IMR-90 (cell line): ENCODE measurements around the gene HINT3. TPM values are rescaled to one million over a fixed set of nuclear protein-coding genes. Genes with fewer than 3 reads are reported as not detected.
A peak's percentile ranks its signal among the peaks of the same experiment; 100 is the strongest.

Experiments
- ATAC-seq: fragments of 200-7000 bp; cut with Tn5 transposase; 2 replicates; pipeline ENCODE4 v1.9.1; 2020; ENCODE audit warnings: low read depth, mild to moderate bottlenecking, moderate library complexity
- BruUV-seq: library from RNA; stranded (reverse); fragments of 400-500 nt; replicated peaks from 2 replicates; lab custom pipeline; 2021; lab: Mats Ljungman, UMichigan
- CTCF ChIA-PET: fragments of 300-600 bp; formaldehyde crosslinking; extraction: SDS; loops from one replicate; lab custom pipeline; 2021; ENCODE audit warnings: antibody characterized with exemption; lab: Yijun Ruan, JAX
- POLR2A ChIA-PET: fragments of 300-600 bp; sonication (Branson Sonifier 250); formaldehyde crosslinking; loops from one replicate; lab custom pipeline; 2022; ENCODE audit warnings: antibody characterized with exemption; ENCODE audit not compliant: unreplicated experiment; lab: Charles Lee
- DNase-seq: peaks from one replicate; pipeline ENCODE4 v3.0.0; 2013
- H2AFZ ChIP-seq: replicated peaks from 2 replicates; pipeline ENCODE3; 2013; ENCODE audit warnings: low read length, mild to moderate bottlenecking; ENCODE audit not compliant: poor library complexity
- H2AK5ac ChIP-seq: 2 replicates; pipeline ENCODE4 v1.6.1; 2013; ENCODE audit warnings: low read depth, low read length, inconsistent platforms
- H2AK9ac ChIP-seq: replicated peaks from 2 replicates; pipeline ENCODE3; 2013; ENCODE audit warnings: mild to moderate bottlenecking, low read depth, low read length, moderate library complexity; ENCODE audit not compliant: poor library complexity
- H2BK120ac ChIP-seq: 2 replicates; pipeline ENCODE4 v1.6.1; 2013; ENCODE audit warnings: low read depth, low read length, inconsistent platforms
- H2BK15ac ChIP-seq: 3 replicates; pipeline ENCODE4 v1.6.1; 2013; ENCODE audit warnings: low read depth, low read length, inconsistent platforms
- H2BK20ac ChIP-seq: 2 replicates; pipeline ENCODE4 v1.6.1; 2013; ENCODE audit warnings: low read depth, mild to moderate bottlenecking, inconsistent platforms, low read length, moderate library complexity
- H2BK5ac ChIP-seq: 2 replicates; pipeline ENCODE4 v1.6.1; 2013; ENCODE audit warnings: mild to moderate bottlenecking, low read depth, low read length, inconsistent platforms; ENCODE audit not compliant: poor library complexity, severe bottlenecking
- H3K14ac ChIP-seq: replicated peaks from 2 replicates; pipeline ENCODE4 v1.6.1; 2013; ENCODE audit warnings: low read depth, low read length, inconsistent platforms
- H3K18ac ChIP-seq: 2 replicates; pipeline ENCODE4 v1.6.1; 2013; ENCODE audit warnings: low read depth, low read length, control low read depth
- H3K23ac ChIP-seq: 2 replicates; pipeline ENCODE4 v1.6.1; 2013; ENCODE audit warnings: low read depth, low read length, inconsistent platforms
- H3K27ac ChIP-seq: 2 replicates; pipeline ENCODE4 v1.5.1; 2013; ENCODE audit warnings: mild to moderate bottlenecking, control low read depth, low read length; ENCODE audit not compliant: insufficient read depth
- H3K27me3 ChIP-seq: 2 replicates; pipeline ENCODE4 v1.6.1; 2013; ENCODE audit warnings: low read length; ENCODE audit not compliant: control insufficient read depth, insufficient read depth
- H3K36me3 ChIP-seq: 2 replicates; pipeline ENCODE4 v1.6.1; 2013; ENCODE audit warnings: low read length, mixed read lengths; ENCODE audit not compliant: control insufficient read depth, insufficient read depth
- H3K4ac ChIP-seq: 2 replicates; pipeline ENCODE4 v1.6.1; 2013; ENCODE audit warnings: low read depth, low read length, inconsistent platforms
- H3K4me1 ChIP-seq: 2 replicates; pipeline ENCODE4 v1.6.1; 2013; ENCODE audit warnings: low read length, mixed read lengths; ENCODE audit not compliant: control insufficient read depth, insufficient read depth
- H3K4me2 ChIP-seq: 2 replicates; pipeline ENCODE4 v1.6.1; 2013; ENCODE audit warnings: low read depth, mild to moderate bottlenecking, control low read depth, low read length, moderate library complexity
- H3K4me3 ChIP-seq: 2 replicates; pipeline ENCODE4 v1.5.1; 2013; ENCODE audit warnings: low read depth, mild to moderate bottlenecking, control low read depth, low read length, moderate library complexity; ENCODE audit not compliant: insufficient read depth
- H3K56ac ChIP-seq: 2 replicates; pipeline ENCODE4 v1.6.1; 2013; ENCODE audit warnings: low read length, inconsistent platforms; ENCODE audit not compliant: insufficient read depth; ENCODE audit errors: extremely low read depth
- H3K79me1 ChIP-seq, 2 experiments: 2 replicates each; pipeline ENCODE4 v1.6.1; 2013; ENCODE audit warnings: low read length in 2 of 2, inconsistent platforms in 1 of 2, low read depth in 1 of 2
- H3K9ac ChIP-seq: 2 replicates; pipeline ENCODE4 v1.6.1; 2013; ENCODE audit warnings: low read depth, low read length, control low read depth
- H3K9me1 ChIP-seq: 2 replicates; pipeline ENCODE4 v1.6.1; 2013; ENCODE audit warnings: low read length, inconsistent platforms; ENCODE audit not compliant: insufficient read depth
- H3K9me3 ChIP-seq: 2 replicates; pipeline ENCODE4 v1.6.1; 2013; ENCODE audit warnings: low read length; ENCODE audit not compliant: control insufficient read depth, insufficient read depth
- H4K20me1 ChIP-seq: 2 replicates; pipeline ENCODE4 v1.6.1; 2013; ENCODE audit warnings: low read length, inconsistent platforms; ENCODE audit not compliant: insufficient read depth
- H4K5ac ChIP-seq: 2 replicates; pipeline ENCODE4 v1.6.1; 2013; ENCODE audit warnings: mild to moderate bottlenecking, low read depth, low read length, control low read depth
- H4K8ac ChIP-seq, 2 experiments: 2 replicates each; pipeline ENCODE4 v1.6.1; 2013; ENCODE audit warnings: low read depth in 2 of 2, low read length in 2 of 2, control low read depth in 1 of 2, inconsistent platforms in 1 of 2
- H4K91ac ChIP-seq: 2 replicates; pipeline ENCODE4 v1.6.1; 2013; ENCODE audit warnings: low read depth, low read length, inconsistent platforms; ENCODE audit not compliant: insufficient read depth
- CEBPB ChIP-seq: IDR thresholded peaks from 2 replicates; pipeline ENCODE4 v1.6.1; 2012; ENCODE audit warnings: low read depth, low read length, improper control_type of control experiment
- CHD1 ChIP-seq: IDR thresholded peaks from 2 replicates; pipeline ENCODE4 v1.6.1; 2012; ENCODE audit warnings: low read depth, low read length, improper control_type of control experiment
- MAFK ChIP-seq: IDR thresholded peaks from 2 replicates; pipeline ENCODE4 v1.6.1; 2012; ENCODE audit warnings: low read depth, low read length, improper control_type of control experiment
- MXI1 ChIP-seq: IDR thresholded peaks from 2 replicates; pipeline ENCODE4 v1.6.1; 2012; ENCODE audit warnings: low read depth, mild to moderate bottlenecking, low read length, moderate library complexity, borderline replicate concordance
- NFE2L2 ChIP-seq: fragments of 150-350 bp; IDR thresholded peaks from 2 replicates; pipeline ENCODE4 v1.6.1; 2016; ENCODE audit warnings: low read depth, mild to moderate bottlenecking, low read length
- POLR2A ChIP-seq: IDR thresholded peaks from 2 replicates; pipeline ENCODE4 v1.6.1; 2012; ENCODE audit warnings: mild to moderate bottlenecking, low read depth, low read length
- RCOR1 ChIP-seq: IDR thresholded peaks from 2 replicates; pipeline ENCODE4 v1.6.1; 2012; ENCODE audit warnings: mild to moderate bottlenecking, low read length, improper control_type of control experiment; ENCODE audit not compliant: insufficient replicate concordance
- RFX5 ChIP-seq: IDR thresholded peaks from 2 replicates; pipeline ENCODE4 v1.8.0; 2012; ENCODE audit warnings: low read depth, mild to moderate bottlenecking, low read length, moderate library complexity
- SMC3 ChIP-seq: fragments of 150-350 bp; IDR thresholded peaks from 2 replicates; pipeline ENCODE4 v1.6.1; 2016; ENCODE audit warnings: low read depth, mild to moderate bottlenecking, antibody characterized with exemption, low read length, moderate library complexity
- WGBS, 2 experiments: methylation state at CpG; one replicate each; pipeline versions ENCODE4 v1.1.5 to v1.1.7; 2013; ENCODE audit warnings: missing lambda C conversion rate in 2 of 2; ENCODE audit not compliant: insufficient read length in 1 of 2; ENCODE audit errors: extremely low coverage in 2 of 2; 5-methylcytosine and 5-hydroxymethylcytosine counted together
- dilution Hi-C: fragments of 300-500 bp; cut with HindIII; formaldehyde crosslinking; loops from one replicate; pipeline ENCODE4 v1.14.3; 2018; ENCODE audit warnings: low sequenced_read_pairs; ENCODE audit not compliant: unreplicated experiment
- in situ Hi-C: fragments of 300-500 bp; cut with MboI; formaldehyde crosslinking; loops from 3 replicates; pipeline ENCODE4 v1.14.3; 2019; ENCODE audit warnings: low sequenced_read_pairs, inconsistent platforms, mixed read lengths
- intact Hi-C: fragments of 100-400 bp; cut with micrococcal nuclease; formaldehyde crosslinking; loops from 2 replicates; pipeline ENCODE4 v1.10.0; 2022
- polyA plus RNA-seq, 3 experiments: library from polyadenylated mRNA; depleted of rRNA; stranded (reverse); fragments of >200 nt; gene quantifications; 2 replicates each; pipeline ENCODE4 v1.2.3, GENCODE V29; 2012; ENCODE audit warnings: low replicate concordance in 1 of 3
- total RNA-seq: library from RNA; depleted of rRNA; stranded (reverse); fragments of >200 nt; gene quantifications from 2 replicates; pipeline ENCODE4 v1.2.3, GENCODE V29; 2012
- TF ChIP-seq, protein P1 (sequence below): fragments of 150-350 bp; IDR thresholded peaks from 2 replicates; pipeline ENCODE4 v1.6.1; 2017; ENCODE audit warnings: mild to moderate bottlenecking, antibody characterized with exemption, low read length, low read depth

Gene HINT3
- total and polyA plus RNA-seq, 2 of the 4 experiments (the other 2 are of a cell fraction), result 3.4 to 6.5 TPM

DNA sequence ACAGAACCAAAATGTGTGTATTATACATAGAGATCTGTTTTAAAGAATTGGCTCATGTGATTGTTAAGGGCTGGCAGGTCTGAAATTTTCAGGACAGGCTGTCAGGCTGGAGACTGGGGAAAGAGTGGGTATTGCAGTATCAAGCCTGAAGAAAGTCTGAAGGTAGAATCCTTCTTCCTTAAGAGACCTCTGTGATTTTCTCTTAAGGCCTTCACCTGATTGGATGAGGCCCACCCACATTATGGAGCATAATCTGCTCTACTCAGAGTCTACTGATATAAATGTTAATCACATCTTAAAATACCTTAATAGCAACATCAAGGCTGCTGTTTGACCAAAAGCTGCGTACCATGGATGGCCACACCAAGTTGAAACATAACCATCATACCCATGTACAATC lies 43.4 kb upstream of the HINT3 start:
- Histone ChIP-seq H3K18ac (peak overlapping the region; percentile 89), H3K4ac (no peak overlapping the region), H3K4me2 (no peak overlapping the region), H3K27me3 (no peaks in the 10 kb centered on the region), H2BK5ac (peak overlapping the region; percentile 94), H4K5ac (no peak overlapping the region), H3K79me1 (no peaks in the 10 kb centered on the region), H4K8ac (no peak overlapping the region), H3K36me3 (peaks cover 5% of the 10 kb centered on the region), H3K9ac (no peak overlapping the region), H3K23ac (no peak overlapping the region), H4K20me1 (no peaks in the 10 kb centered on the region), H3K9me1 (peaks cover 8% of the 10 kb centered on the region), H2BK120ac (no peak overlapping the region), H4K91ac (no peak overlapping the region), H2AFZ (no peak overlapping the region), H3K4me1 (peaks cover 3% of the 10 kb centered on the region; the same call in 1 of the 2 replicates), H2BK20ac (peak overlapping the region; percentile 51; the same call in 1 of the 2 replicates), H3K9me3 (no peaks in the 10 kb centered on the region), H2BK15ac (peak overlapping the region; percentile 41; the same call in 1 of the 3 replicates), H3K14ac (no peak overlapping the region), H2AK5ac (peak overlapping the region; percentile 68; the same call in 1 of the 2 replicates), H3K4me3 (no peak overlapping the region), H2AK9ac (no peak overlapping the region), H3K56ac (no peak overlapping the region), H3K27ac (peak overlapping the region; percentile 54; the same call in 1 of the 2 replicates)
- CTCF ChIA-PET, result no interaction called here
- no TSS peak for BruUV-seq
- intact Hi-C loops (no loop called here), in situ Hi-C loops (no loop called here), dilution Hi-C loops (no loop called here)
- POLR2A ChIA-PET, result no interaction called here
- no CpG with 5 or more reads among the region's 1 CpG for WGBS, 2 experiments
- no peak for ATAC-seq
- TF ChIP-seq CEBPB, result no peak
- no peak for TF ChIP-seq RCOR1
- TF ChIP-seq SMC3, result no peak
- no peak for TF ChIP-seq MXI1
- TF ChIP-seq MAFK, result no peak
- TF ChIP-seq CHD1, result no peak
- TF ChIP-seq NFE2L2, result no peak
- TF ChIP-seq, protein P1, sequence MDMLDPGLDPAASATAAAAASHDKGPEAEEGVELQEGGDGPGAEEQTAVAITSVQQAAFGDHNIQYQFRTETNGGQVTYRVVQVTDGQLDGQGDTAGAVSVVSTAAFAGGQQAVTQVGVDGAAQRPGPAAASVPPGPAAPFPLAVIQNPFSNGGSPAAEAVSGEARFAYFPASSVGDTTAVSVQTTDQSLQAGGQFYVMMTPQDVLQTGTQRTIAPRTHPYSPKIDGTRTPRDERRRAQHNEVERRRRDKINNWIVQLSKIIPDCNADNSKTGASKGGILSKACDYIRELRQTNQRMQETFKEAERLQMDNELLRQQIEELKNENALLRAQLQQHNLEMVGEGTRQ, result no peak
- TF ChIP-seq POLR2A, result no peak
- no peak for TF ChIP-seq RFX5
- no peak for DNase-seq
